ENCODE data around the gene DIAPH2.

Gene DIAPH2

GRCh38 chrX:97594646-97595224 lies 910.1 kb downstream of the DIAPH2 start (continued):
- no peak for TF ChIP-seq ZNF565 (CRISPR knock-in tag; conservative IDR thresholded peaks at IDR 0.05; ENCODE audit: low read depth)
- no peak for TF ChIP-seq OSR1 (CRISPR knock-in tag; IDR thresholded peaks at IDR 0.05)
- no peak for TF ChIP-seq TOX (CRISPR knock-in tag; IDR thresholded peaks at IDR 0.05; ENCODE audit: borderline replicate concordance)
- TF ChIP-seq RARB (CRISPR knock-in tag; IDR thresholded peaks at IDR 0.05) = no peak
- TF ChIP-seq ESRRG (CRISPR knock-in tag; IDR thresholded peaks at IDR 0.05) = no peak

- no peak for ATAC-seq
- TF ChIP-seq OSR1 (CRISPR knock-in tag; IDR thresholded peaks at IDR 0.05) (no peak), BACH2 (CRISPR knock-in tag; IDR thresholded peaks at IDR 0.05; ENCODE audit: borderline replicate concordance) (no peak), ZC3H10 (CRISPR knock-in tag; IDR thresholded peaks at IDR 0.05) (no peak), CSRNP3 (CRISPR knock-in tag; IDR thresholded peaks at IDR 0.05) (no peak), PPARA (CRISPR knock-in tag; IDR thresholded peaks at IDR 0.05; ENCODE audit: borderline replicate concordance) (no peak), CREB5 (CRISPR knock-in tag; IDR thresholded peaks at IDR 0.05; ENCODE audit: low read depth) (no peak), ZFP30 (CRISPR knock-in tag; IDR thresholded peaks at IDR 0.05) (no peak), SNAI2 (CRISPR knock-in tag; IDR thresholded peaks at IDR 0.05) (no peak), ESRRG (CRISPR knock-in tag; IDR thresholded peaks at IDR 0.05) (no peak), TCF4 (CRISPR knock-in tag; IDR thresholded peaks at IDR 0.05; ENCODE audit: borderline replicate concordance) (no peak), ARNTL (CRISPR knock-in tag; IDR thresholded peaks at IDR 0.05; ENCODE audit: borderline replicate concordance, low read depth) (no peak), ZNF8 (CRISPR knock-in tag; IDR thresholded peaks at IDR 0.05) (no peak), ZFP3 (CRISPR knock-in tag; IDR thresholded peaks at IDR 0.05) (no peak), ZNF70 (CRISPR knock-in tag; IDR thresholded peaks at IDR 0.05) (no peak), ZNF565 (CRISPR knock-in tag; conservative IDR thresholded peaks at IDR 0.05; ENCODE audit: low read depth) (no peak)
These were observed 913.3 kb downstream of the DIAPH2 start for GRCh38 chrX:97597954-97598353.

- no peak for TF ChIP-seq CSRNP3 (CRISPR knock-in tag; IDR thresholded peaks at IDR 0.05)
- TF ChIP-seq PPARA (CRISPR knock-in tag; IDR thresholded peaks at IDR 0.05; ENCODE audit: borderline replicate concordance) = no peak
- TF ChIP-seq TCF4 (CRISPR knock-in tag; IDR thresholded peaks at IDR 0.05; ENCODE audit: borderline replicate concordance) = no peak
- no peak for TF ChIP-seq TSHZ2 (CRISPR knock-in tag; IDR thresholded peaks at IDR 0.05)
- TF ChIP-seq CSDC2 (CRISPR knock-in tag; IDR thresholded peaks at IDR 0.05) = no peak
- TF ChIP-seq OSR1 (CRISPR knock-in tag; IDR thresholded peaks at IDR 0.05) = no peak
- TF ChIP-seq ZC3H10 (CRISPR knock-in tag; IDR thresholded peaks at IDR 0.05) = no peak
- no peak for TF ChIP-seq RARB (CRISPR knock-in tag; IDR thresholded peaks at IDR 0.05)
- TF ChIP-seq ISL1 (CRISPR knock-in tag; IDR thresholded peaks at IDR 0.05) = no peak
- TF ChIP-seq POU6F1 (CRISPR knock-in tag; IDR thresholded peaks at IDR 0.05; ENCODE audit: borderline replicate concordance, low read depth) = no peak
- no peak for TF ChIP-seq BACH2 (CRISPR knock-in tag; IDR thresholded peaks at IDR 0.05; ENCODE audit: borderline replicate concordance)
- TF ChIP-seq GLIS3 (CRISPR knock-in tag; IDR thresholded peaks at IDR 0.05) = no peak
- no peak for TF ChIP-seq PATZ1 (CRISPR knock-in tag; IDR thresholded peaks at IDR 0.05; ENCODE audit: borderline replicate concordance)
- ATAC-seq = no peak
These were observed 918.0 kb downstream of the DIAPH2 start for GRCh38 chrX:97602465-97603258.
